Glutamatergic neuron (in vitro differentiated cells): Measurements from ENCODE around the gene NR1I3. TPM values are rescaled to one million over a fixed set of nuclear protein-coding genes. Genes with fewer than 3 reads are reported as not detected.

Experiments
- DNase-seq: peaks from one replicate; pipeline ENCODE4 v3.0.0; 2022
- H3K27ac Mint-ChIP-seq: one replicate; pipeline ENCODE4 v1.8.0; 2020; ENCODE audit warnings: mild to moderate bottlenecking, mixed read lengths, inconsistent platforms; ENCODE audit not compliant: unreplicated experiment
- H3K27me3 Mint-ChIP-seq: one replicate; pipeline ENCODE4 v1.8.0; 2020; ENCODE audit warnings: mild to moderate bottlenecking, moderate library complexity, mixed read lengths, inconsistent platforms; ENCODE audit not compliant: unreplicated experiment
- H3K36me3 Mint-ChIP-seq: one replicate; pipeline ENCODE4 v1.8.0; 2020; ENCODE audit warnings: mild to moderate bottlenecking, mixed read lengths, inconsistent platforms; ENCODE audit not compliant: unreplicated experiment
- H3K4me1 Mint-ChIP-seq: one replicate; pipeline ENCODE4 v1.8.0; 2020; ENCODE audit warnings: mild to moderate bottlenecking, low read depth, mixed read lengths, inconsistent platforms; ENCODE audit not compliant: unreplicated experiment
- H3K4me3 Mint-ChIP-seq: one replicate; pipeline ENCODE4 v1.8.0; 2020; ENCODE audit warnings: mild to moderate bottlenecking, mixed read lengths, inconsistent platforms; ENCODE audit not compliant: unreplicated experiment
- H3K9me3 Mint-ChIP-seq: one replicate; pipeline ENCODE4 v1.8.0; 2020; ENCODE audit warnings: mild to moderate bottlenecking, moderate library complexity, mixed read lengths, inconsistent platforms; ENCODE audit not compliant: unreplicated experiment
- CTCF ChIP-seq: fragments of 200-600 bp; sonication (generic); IDR thresholded peaks from one replicate; pipeline ENCODE4 v1.5.0; 2021; ENCODE audit not compliant: partially characterized antibody, unreplicated experiment
- total RNA-seq: library from RNA; stranded (reverse); fragmentation: NEBNext Ultra II Directional; extraction: Animal tissue kit (Norgen Biotek cat#: 25700); gene quantifications from one replicate; pipeline ENCODE4 v1.2.1, GENCODE V29; 2021; ENCODE audit not compliant: unreplicated experiment

Gene NR1I3
- total RNA-seq, 1 donor from 2014 or later, result not detected

- no peak for TF ChIP-seq CTCF
- H3K4me1 Mint-ChIP-seq, result peaks cover 15% of the 10 kb centered on the region
These were observed 27.3 kb upstream of the NR1I3 start for GRCh38 chr1:161265305-161265704.

GRCh38 chr1:161261261-161262235, 23.5 kb upstream of the NR1I3 start:
- H3K9me3 Mint-ChIP-seq, result peaks cover 11% of the 10 kb centered on the region
- peak overlapping the region; percentile 48 for H3K4me3 Mint-ChIP-seq
- TF ChIP-seq CTCF, result no peak
- H3K27ac Mint-ChIP-seq, result no peak overlapping the region
- H3K27me3 Mint-ChIP-seq, result peaks cover 17% of the 10 kb centered on the region
- no peak for DNase-seq
- H3K4me1 Mint-ChIP-seq, result peaks cover 22% of the 10 kb centered on the region
- H3K36me3 Mint-ChIP-seq, result peaks cover 17% of the 10 kb centered on the region

More at GRCh38 chr1:161265305-161265704, 27.3 kb upstream of the NR1I3 start:
- Mint-ChIP-seq H3K9me3 (peaks cover 2% of the 10 kb centered on the region), H3K4me3 (no peak overlapping the region), H3K27me3 (peaks cover 3% of the 10 kb centered on the region), H3K36me3 (no peaks in the 10 kb centered on the region), H3K27ac (no peak overlapping the region)
- no peak for DNase-seq

GRCh38 chr1:161260376-161261260, 22.6 kb upstream of the NR1I3 start:
- Mint-ChIP-seq H3K36me3 (peaks cover 21% of the 10 kb centered on the region), H3K4me3 (no peak overlapping the region), H3K9me3 (peaks cover 11% of the 10 kb centered on the region), H3K4me1 (peaks cover 22% of the 10 kb centered on the region), H3K27ac (no peak overlapping the region), H3K27me3 (peaks cover 17% of the 10 kb centered on the region)
- no peak for DNase-seq
- TF ChIP-seq CTCF, result no peak

- Mint-ChIP-seq H3K27ac (no peak overlapping the region), H3K4me3 (peak overlapping the region; percentile 40), H3K36me3 (peaks cover 21% of the 10 kb centered on the region), H3K9me3 (peaks cover 11% of the 10 kb centered on the region), H3K4me1 (peaks cover 22% of the 10 kb centered on the region), H3K27me3 (peaks cover 17% of the 10 kb centered on the region)
- no peak for TF ChIP-seq CTCF
- DNase-seq, result no peak
These were observed 21.8 kb upstream of the NR1I3 start for GRCh38 chr1:161259765-161260164.
